WI38 (cell line): ENCODE data around the gene KLHDC4.

ENCODE experiments used
- H3K4me3 ChIP-seq: 2 replicates; pipeline ENCODE4 v1.5.1; 2011; ENCODE audit warnings: low read depth, mild to moderate bottlenecking, control low read depth, low read length
- TF ChIP-seq, protein P1 (sequence below): IDR thresholded peaks from 2 replicates; pipeline ENCODE4 v1.5.1; 2012; ENCODE audit warnings: low read depth, mild to moderate bottlenecking, control low read depth, low read length

The KLHDC4 gene

DNA sequence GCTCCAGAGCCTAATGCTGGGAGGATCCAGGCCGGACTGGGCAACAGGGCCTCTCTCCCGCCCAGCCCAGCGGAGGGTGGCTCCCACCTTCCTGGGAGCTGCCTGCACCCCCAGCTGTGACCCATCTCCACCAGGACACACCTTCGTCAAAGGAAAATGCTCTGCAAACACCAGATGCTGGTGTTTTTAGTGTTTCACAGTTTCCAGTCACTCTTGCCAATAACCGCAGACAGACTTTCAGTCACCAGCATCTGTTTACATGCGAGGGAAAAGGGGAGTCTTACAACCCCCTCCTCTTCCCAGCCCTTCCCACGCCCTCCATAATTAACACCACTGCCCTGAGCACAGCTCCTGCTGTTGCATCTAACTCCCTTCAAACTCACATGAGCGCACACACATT, 25.3 kb downstream of the KLHDC4 start:
- TF ChIP-seq, protein P1, sequence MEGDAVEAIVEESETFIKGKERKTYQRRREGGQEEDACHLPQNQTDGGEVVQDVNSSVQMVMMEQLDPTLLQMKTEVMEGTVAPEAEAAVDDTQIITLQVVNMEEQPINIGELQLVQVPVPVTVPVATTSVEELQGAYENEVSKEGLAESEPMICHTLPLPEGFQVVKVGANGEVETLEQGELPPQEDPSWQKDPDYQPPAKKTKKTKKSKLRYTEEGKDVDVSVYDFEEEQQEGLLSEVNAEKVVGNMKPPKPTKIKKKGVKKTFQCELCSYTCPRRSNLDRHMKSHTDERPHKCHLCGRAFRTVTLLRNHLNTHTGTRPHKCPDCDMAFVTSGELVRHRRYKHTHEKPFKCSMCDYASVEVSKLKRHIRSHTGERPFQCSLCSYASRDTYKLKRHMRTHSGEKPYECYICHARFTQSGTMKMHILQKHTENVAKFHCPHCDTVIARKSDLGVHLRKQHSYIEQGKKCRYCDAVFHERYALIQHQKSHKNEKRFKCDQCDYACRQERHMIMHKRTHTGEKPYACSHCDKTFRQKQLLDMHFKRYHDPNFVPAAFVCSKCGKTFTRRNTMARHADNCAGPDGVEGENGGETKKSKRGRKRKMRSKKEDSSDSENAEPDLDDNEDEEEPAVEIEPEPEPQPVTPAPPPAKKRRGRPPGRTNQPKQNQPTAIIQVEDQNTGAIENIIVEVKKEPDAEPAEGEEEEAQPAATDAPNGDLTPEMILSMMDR = no peak

DNA sequence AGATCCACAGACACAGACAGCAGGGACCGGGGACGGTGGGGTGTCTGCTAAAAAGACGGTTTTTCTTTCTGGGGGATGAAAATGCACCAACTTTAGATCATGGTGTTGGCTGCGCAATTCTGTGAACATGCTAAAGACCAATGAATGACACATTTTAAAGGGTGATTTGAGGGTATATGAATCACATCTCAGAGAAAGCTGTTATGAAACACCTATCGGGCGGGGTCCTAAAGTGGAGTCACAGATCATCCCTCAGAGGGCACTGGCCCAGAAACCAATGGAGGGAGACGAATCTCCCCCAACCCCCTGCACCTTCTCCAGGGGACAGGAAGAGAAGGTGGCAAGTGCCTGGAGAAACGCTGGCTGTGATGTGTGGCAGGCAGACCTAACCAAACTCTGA, 26.0 kb downstream of the KLHDC4 start:
- H3K4me3 ChIP-seq = no peak overlapping the region
- TF ChIP-seq, protein P1 = no peak

More for the DNA sequence above, 25.3 kb downstream of the KLHDC4 start:
- no peak overlapping the region for H3K4me3 ChIP-seq

DNA sequence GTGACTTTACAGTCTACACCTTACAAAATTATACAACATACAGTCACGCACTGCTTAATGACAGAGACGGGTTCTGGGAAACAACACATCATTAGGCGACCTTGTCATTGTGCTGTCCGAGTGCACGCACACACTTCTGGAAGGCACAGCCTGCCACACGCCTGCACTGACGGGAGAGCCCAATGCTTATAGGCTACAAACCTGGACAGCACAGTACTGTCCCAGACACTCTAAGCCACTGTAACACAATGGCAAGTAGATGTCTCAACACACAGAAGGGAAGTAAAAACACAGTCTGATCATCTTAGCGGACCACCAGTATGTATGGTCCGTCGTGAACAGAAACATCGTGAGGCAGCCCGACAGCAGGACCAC, 29.8 kb downstream of the KLHDC4 start:
- H3K4me3 ChIP-seq = no peak overlapping the region
- TF ChIP-seq, protein P1 = no peak

DNA sequence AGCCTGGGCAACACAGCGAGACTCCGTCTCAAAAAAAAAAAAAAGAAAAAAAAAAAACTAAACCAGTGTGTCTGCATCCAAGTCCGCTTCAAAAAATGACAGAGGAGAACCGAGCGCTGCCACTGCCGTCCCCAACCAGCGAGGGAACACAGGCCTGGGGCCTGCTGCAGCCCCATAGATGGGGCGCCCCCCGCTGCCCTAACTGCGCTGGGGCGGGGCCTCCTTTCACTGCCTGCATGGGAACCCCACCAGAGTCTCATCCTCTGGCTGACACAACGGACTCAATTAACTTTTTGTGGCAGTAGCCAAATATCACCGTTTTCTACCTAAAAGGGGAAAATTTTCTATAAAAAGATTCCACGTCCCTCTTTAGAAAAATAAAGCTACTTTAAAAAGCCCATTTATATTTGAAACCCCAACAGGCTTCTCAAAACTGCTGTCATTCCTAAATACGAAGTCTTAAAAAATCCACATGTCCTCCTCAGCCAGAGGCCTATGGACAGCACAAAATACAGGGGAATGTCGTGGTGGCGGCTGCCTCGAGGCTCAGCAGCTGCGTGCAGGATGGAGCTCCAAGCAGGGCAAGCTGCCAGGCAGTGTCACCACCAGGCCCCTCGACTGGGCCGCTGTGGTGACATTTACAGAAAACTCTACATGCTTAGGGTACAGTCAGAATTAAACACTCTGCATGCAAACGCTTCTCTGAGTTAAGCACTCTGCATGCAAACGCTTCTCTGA, 30.3 kb downstream of the KLHDC4 start:
- TF ChIP-seq, protein P1 = no peak
- no peak overlapping the region for H3K4me3 ChIP-seq

DNA sequence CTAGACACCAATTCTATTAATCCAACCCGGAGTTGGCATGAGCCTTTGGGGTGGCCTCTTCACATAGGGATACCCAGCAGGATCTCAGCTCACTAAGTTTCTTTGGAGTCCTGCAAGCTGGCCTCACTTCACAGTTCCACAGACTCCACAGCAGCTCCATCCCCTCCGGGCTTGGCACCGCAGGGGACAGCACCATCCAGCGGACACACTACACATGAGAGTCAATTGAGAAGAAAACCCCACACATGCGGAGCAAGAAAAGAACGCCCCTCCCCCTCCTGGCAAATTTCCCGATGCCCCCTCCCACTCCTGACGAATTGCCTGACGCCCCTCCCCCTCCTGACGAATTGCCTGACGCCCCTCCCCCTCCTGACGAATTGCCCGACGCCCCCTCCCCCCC, 31.1 kb downstream of the KLHDC4 start:
- no peak overlapping the region for H3K4me3 ChIP-seq
- TF ChIP-seq, protein P1 = no peak

DNA sequence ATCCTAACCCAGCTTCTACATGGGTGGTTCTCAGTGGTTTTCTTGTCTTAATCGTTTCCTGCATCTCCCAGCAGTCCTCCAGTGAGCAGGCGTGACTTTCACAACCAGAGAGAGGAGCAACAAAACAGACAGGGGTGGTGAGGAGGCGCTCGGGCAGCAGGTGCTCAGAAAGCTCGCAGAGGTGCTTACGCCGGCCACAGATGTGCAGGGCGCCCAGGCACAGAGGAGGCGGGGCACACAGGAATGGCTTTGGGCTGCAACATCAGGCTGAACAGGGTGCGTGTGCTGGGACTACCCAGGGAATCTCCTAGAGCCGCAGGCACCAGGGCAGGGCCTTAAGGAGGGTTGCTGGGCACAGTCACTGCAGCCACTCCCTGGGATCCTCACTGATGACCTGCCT, 32.6 kb downstream of the KLHDC4 start:
- TF ChIP-seq, protein P1 = no peak
- no peak overlapping the region for H3K4me3 ChIP-seq

DNA sequence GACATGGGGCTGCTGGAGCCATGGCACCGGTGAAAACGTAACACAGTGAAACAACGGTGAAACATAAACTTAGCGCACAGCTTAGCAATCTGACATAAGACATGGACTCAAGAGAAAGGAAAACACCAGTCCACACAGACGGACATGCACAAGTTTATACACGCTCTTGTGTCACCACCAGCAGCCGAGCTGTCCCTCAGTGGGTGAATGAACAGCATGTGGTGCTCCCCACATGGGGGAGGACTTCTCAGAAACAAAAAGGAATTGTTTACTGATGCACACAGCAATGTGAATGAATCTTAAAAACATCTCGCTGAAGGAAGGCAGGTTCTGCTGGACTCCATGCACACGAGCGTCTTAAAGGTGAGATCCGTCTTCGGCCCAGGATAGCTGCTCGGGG, 34.2 kb downstream of the KLHDC4 start:
- no peak overlapping the region for H3K4me3 ChIP-seq
- TF ChIP-seq, protein P1 = no peak
